ENCODE measurements around the gene SLX1A.
"Not testable (repeated sequence)": the region's sequence is repeated elsewhere in the genome, so short reads cannot be mapped to it uniquely, and the experiment has no call there.

SLX1A gene

DNA sequence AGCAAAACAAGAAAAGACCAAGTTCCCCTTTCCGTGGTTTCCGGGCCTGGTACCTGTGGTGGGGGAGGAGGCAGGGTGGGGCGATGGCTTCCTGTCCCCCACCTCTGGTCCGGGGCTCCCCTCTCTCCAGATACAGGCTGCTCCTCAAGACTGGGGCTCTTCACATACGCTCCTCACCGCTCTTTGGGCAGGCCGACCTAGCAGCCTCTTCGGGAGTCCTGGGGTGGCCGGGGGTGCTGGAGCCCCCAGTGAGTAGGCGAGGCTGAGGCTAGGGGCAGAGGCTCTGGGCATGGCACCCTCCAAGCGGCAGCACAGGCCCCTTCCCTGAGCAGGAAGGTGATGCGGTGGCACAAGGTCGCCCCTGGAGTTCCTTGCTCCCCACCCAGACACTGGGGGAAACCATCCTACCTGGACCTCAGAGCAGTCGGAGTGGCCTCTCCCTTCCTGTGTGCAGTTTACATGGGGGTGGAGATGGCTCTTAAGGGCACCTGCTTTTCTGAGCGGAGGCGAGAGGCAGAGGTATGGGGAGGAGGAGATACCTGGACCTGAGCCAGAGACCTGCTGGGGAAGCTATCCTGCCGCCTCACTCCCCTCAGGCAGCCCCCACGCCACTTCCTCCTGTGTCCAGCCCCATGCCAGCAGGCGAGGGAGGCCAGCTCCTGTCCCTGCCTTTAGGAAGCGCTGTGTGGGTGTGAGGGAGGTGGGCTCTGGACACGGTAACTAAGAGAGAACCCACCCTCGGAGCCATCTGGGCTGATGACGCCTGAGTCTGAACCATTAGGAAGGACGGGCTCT lies 9.4 kb upstream of the SLX1A start:
- in situ Hi-C loops (cut with HindIII; ENCODE audit: low sequenced_read_pairs), result no loop called here

DNA sequence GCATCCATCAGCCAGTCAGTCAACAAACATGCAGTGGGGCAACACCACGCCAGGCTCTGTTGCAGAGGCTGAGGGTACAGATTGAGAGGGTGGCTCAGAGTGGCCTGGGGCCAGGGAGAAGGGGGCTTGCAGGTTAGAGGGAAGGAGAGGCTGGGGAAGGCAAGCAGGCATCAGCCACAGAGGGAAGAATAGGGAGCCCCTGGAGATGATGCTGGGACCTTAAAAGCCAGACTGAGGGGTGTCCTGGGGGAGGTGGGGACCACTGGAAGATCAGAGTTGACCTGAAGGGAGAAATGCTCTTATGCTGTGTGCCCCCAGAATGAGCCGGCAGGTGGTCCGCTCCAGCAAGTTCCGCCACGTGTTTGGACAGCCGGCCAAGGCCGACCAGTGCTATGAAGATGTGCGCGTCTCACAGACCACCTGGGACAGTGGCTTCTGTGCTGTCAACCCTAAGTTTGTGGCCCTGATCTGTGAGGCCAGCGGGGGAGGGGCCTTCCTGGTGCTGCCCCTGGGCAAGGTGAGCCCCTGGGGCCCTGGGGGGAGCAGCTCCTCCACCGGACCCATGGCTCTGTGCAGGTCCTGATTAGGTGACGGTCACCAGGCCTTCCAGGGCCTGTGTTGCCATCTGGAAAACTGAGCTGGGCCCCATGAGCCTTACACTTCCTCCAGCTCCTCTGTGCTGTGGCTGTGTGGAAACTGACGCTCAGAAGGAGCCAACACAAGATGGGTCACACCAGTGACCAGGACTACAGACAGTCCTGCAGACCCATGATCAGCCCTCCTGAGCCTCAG lies 8.6 kb upstream of the SLX1A start:
- in situ Hi-C loops (cut with HindIII; ENCODE audit: low sequenced_read_pairs), result no loop called here

DNA sequence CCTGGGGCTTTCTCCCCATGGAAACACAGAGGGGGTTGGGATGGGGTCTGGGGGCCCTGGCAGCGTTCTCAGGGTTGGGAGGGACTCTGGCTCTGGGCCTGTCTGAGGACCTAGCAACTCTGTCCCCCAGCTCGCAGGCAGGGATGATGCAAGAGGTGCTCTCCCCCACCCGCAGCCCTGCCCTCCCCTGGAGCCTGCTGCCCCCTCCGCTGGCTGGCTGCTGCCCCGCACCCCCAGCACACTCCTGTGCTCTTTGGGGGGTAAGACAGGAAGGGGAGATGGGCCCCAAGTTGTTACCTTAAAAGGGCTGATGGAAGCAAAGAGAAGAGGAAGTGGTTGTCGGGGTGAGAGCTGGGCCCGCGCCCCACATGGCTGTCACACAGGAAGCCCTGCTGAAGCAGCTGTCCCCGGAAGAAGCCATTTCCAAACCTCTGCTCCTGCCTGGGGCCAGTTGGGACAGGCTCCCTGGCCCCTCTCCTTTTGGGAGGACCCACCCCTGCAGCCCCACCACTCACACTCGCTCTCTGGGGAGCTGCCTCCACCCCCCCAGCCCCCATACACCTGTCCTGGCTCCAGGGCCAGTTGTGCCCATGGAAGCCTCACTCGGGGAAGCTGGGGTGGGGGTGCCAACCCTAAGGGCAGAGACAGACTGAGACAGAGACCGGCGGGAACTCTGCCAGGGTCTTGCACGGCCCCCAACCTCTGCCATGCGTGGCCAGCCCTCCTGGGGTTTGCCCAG lies 7.8 kb upstream of the SLX1A start:
- in situ Hi-C loops (cut with HindIII; ENCODE audit: low sequenced_read_pairs), result no loop called here

- in situ Hi-C loops (cut with HindIII; ENCODE audit: low sequenced_read_pairs), result no loop called here
Observed at GRCh38 chr16:30186444-30186781, 7.3 kb upstream of the SLX1A start.

DNA sequence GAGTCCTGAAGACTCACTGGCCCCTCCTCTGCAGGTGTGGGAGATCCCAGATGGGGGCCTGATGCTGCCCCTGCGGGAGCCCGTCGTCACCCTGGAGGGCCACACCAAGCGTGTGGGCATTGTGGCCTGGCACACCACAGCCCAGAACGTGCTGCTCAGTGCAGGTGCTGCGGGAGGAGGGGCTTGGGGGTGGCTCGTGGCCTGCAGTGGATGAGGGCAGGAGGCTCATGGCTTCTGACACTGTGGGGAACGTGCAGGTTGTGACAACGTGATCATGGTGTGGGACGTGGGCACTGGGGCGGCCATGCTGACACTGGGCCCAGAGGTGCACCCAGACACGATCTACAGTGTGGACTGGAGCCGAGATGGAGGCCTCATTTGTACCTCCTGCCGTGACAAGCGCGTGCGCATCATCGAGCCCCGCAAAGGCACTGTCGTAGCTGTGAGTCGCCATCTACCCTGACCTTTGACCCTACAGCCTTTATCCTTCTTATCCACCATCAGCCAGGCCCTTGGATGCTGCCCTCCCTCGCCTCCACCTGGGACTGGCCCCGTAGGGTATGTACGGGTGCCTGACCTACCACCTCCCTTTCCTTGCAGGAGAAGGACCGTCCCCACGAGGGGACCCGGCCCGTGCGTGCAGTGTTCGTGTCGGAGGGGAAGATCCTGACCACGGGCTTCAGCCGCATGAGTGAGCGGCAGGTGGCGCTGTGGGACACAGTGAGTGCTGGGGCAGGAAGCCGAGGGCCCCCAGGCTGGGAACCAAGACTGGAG lies 6.7 kb upstream of the SLX1A start:
- in situ Hi-C loops (cut with HindIII; ENCODE audit: low sequenced_read_pairs), result no loop called here

DNA sequence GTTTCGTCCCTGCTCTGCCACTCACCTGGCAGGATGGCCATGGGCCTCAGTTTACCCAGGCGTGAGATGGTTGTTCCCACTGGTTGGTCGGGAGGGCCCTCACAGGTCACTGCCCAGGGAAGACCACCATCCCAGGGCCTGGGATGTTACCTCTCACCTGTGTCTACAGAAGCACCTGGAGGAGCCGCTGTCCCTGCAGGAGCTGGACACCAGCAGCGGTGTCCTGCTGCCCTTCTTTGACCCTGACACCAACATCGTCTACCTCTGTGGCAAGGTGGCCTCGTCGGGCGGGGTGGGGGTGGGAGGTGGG lies 6.2 kb upstream of the SLX1A start:
- in situ Hi-C loops (cut with HindIII; ENCODE audit: low sequenced_read_pairs), result no loop called here

DNA sequence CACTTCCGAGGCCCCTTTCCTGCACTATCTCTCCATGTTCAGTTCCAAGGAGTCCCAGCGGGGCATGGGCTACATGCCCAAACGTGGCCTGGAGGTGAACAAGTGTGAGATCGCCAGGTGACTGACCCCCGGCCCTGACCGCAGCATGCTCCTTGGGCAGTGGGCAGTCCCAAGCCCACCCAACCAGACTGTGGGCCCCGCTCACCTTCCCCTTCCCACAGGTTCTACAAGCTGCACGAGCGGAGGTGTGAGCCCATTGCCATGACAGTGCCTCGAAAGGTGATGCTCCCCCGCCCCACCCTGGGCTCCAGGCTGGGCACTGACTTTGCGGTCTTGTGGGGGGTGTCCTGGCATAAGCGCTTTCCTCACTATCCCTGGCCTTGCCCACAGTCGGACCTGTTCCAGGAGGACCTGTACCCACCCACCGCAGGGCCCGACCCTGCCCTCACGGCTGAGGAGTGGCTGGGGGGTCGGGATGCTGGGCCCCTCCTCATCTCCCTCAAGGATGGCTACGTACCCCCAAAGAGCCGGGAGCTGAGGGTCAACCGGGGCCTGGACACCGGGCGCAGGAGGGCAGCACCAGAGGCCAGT lies 5.6 kb upstream of the SLX1A start:
- in situ Hi-C loops (cut with HindIII; ENCODE audit: low sequenced_read_pairs), result no loop called here

- in situ Hi-C loops (cut with HindIII; ENCODE audit: low sequenced_read_pairs), result not testable (repeated sequence)
Observed at GRCh38 chr16:30191158-30191557, 2.5 kb upstream of the SLX1A start.

GRCh38 chr16:30193098-30193497 lies 577 bp upstream of the SLX1A start:
- in situ Hi-C loops (cut with HindIII; ENCODE audit: low sequenced_read_pairs), result not testable (repeated sequence)

DNA sequence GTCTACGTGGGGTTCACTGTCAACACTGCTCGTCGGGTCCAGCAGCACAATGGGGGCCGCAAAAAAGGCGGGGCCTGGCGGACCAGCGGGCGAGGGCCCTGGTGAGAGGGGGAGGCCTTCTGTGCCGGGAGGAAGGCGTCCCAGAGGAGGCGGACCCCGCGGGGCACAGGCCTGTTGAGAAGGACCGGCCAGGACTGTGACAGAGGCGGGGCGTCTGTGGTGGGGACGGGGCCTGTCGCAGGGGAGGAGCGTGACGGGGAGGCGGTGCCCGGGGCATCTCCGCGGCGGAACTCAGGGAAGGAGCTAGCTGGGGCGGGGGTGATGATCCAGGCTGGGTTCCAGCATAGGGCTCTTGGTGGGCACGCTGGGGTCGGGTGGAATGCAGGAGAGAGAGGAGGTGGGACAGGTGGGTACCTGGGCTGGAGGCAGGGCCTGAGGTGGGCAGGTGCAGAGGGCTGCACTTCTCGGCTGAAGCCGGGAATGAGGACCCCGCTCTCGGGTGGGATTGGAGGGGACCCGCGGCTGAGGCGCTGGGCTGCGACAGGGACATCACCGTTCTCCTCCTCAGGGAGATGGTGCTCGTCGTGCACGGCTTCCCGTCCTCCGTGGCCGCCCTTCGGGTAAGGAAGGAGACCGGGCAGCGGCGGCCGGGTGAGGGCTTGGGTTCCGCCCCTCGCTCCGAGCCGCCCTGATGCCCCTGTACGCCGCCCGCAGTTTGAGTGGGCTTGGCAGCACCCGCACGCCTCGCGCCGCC lies 674 bp downstream of the SLX1A start:
- in situ Hi-C loops (cut with HindIII; ENCODE audit: low sequenced_read_pairs), result not testable (repeated sequence)

GRCh38 chr16:30197001-30197400 lies 3.3 kb downstream of the SLX1A start:
- in situ Hi-C loops (cut with HindIII; ENCODE audit: low sequenced_read_pairs), result not testable (repeated sequence)

GRCh38 chr16:30199049-30199448 lies 5.4 kb downstream of the SLX1A start, which contains the start of gene SULT1A3:
TSS of gene SULT1A3 (plus strand) at chr16:30199255. CDS start at chr16:30200729, 1,474 bp downstream.
- in situ Hi-C loops (cut with HindIII; ENCODE audit: low sequenced_read_pairs), result not testable (repeated sequence)

- in situ Hi-C loops (cut with HindIII; ENCODE audit: low sequenced_read_pairs), result not testable (repeated sequence)
Observed at GRCh38 chr16:30199608-30200343, 6.1 kb downstream of the SLX1A start.

DNA sequence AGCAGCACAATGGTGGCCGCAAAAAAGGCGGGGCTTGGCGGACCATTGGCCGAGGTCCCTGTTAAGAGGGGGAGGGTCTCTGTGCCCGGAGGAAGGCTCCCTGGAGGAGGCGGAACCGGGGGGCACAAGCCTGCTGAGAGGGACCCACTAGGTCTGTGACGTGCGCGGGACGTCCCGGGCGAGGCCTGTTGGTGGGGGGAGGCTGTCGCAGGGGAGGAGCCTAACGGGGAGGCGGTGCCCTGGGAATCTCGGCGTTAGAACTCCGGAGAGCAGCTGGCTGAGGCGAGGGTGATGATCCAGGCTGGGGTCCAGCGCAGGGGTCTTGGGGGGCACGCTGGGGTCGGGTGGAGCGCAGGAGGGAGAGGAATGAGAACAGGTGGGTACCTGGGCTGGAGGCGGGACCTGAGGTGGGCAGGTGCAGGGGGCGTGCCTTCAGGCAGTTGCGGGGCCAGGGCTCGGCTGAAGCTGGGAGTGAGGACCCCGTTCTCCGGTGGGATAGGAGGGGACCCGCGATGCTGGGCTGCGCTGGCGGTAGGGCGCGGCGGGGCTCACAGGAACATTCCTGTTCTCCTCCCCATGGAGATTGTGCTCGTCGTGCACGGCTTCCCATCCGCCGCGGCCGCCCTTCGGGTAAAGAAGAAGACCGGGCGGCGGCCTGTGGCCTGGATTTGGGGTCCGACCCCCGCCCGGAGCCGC lies 12.0 kb downstream of the SLX1A start:
- in situ Hi-C loops (cut with HindIII; ENCODE audit: low sequenced_read_pairs), result not testable (repeated sequence)

DNA sequence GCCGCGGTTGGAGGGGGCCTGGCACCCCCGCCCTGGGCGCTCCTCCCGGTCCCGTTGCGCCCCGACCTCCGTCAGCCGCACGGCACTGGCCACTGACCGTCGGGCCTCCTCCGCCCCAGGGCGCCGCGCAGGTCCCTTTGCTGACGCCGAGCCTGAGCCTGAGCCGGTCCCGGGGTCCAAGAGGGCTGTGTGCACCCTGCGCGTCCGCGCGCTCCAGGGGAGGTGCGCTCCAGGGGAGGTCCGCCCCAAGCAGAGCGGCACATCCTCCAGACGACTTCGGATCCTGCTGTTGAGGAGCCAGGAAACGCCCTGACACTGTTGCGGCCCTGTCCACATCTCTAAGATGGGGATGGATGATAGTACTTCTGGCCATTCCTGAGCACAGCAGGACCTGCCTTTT lies 12.6 kb downstream of the SLX1A start:
- in situ Hi-C loops (cut with HindIII; ENCODE audit: low sequenced_read_pairs), result not testable (repeated sequence)

DNA sequence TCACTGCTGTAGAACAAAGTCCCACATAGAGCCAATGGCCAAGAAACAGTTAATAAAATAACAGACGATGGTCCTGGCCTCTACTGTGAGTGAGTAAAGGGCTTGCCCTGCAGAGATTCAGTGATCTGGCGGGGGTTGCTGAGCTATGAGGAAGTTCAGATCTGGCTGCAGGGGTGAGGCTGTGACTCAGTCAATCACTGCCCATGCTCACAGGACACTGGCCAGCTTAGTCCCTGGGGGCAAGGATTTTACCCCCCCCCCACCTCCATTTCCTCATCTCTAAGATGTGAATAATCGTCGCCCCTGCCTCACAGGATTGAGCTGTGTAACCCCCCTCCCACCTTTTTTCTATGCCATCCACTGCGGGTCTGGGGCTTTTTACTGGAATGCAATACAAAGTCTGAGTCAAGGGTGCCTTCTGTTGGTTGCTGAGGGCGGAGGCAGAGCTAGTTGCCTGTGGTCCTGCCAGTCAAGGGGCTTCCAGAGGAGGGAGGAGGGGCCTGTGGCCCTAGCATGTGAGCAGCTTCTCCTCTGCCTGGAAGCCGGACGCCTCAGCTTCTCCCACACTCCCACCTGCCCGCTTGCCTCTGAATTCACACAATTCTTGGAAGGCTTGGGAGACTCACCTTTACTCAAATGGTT lies 13.5 kb downstream of the SLX1A start:
- in situ Hi-C loops (cut with HindIII; ENCODE audit: low sequenced_read_pairs), result not testable (repeated sequence)

DNA sequence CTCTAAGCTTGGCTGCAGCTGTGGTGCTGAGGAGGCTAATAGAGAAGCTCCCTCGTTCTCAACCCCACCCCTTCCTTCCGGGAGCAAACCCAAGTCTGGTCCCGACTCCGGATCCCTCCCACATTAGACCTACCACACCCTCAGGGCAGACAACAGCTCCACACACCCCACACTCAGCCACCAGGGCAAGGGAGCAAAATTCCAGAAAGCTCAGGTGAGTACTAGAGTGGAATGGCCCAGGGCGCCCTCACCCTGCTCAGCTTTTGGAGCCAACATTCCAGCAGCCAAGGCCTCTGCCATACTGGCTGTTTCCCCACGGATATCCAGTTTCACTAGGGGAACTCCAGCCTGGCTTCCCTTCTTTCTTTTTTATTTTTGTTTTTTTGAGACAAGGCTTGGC lies 15.4 kb downstream of the SLX1A start:
- in situ Hi-C loops (cut with HindIII; ENCODE audit: low sequenced_read_pairs), result not testable (repeated sequence)

GRCh38 chr16:30211414-30211813 lies 17.7 kb downstream of the SLX1A start:
- in situ Hi-C loops (cut with HindIII; ENCODE audit: low sequenced_read_pairs), result not testable (repeated sequence)

Data from endothelial cell of hepatic sinusoid (primary cell).